Smooth muscle cell of the brain vasculature (primary cell): ENCODE data around the gene RBBP8NL.

Experiments
- DNase-seq: peaks from one replicate; pipeline ENCODE4 v3.0.0-alpha.2; 2012; ENCODE audit warnings: low read depth, low spot score

Gene RBBP8NL

DNA sequence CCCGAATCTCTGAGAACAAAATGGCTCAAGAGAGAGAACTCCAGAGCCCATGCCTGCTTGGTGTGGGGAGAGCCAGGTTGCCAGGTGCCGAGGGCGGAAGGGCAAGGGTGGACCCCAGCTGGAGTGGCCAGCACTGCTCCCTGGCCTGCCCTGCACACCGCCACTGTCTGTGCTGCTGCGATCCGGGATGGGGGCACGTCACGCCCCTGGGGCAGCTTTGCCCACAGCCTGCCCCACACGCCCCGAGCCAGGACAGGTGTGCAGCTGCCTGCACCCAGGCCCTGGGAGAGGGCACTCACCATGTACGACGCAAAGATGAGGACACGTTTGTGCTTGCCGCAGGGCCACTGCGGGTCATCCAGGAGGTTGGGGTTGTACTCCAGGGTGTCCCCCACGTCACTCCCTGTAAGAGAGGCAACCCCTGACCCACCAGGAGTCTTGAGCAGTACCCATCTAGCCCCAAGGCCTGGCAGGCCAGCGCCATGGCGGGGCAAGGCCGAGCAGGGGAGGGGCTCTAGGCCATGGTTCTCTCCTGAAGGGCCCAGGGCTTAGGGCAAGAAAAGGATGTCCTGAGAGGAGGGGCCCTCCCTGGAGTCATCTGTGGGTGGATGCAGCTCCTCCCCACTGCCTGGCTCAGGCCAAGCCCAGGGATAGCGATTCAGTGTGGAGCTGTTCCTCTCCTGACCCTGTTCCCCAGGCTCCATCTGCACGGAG, 34.6 kb downstream of the RBBP8NL start:
- no peak for DNase-seq

DNA sequence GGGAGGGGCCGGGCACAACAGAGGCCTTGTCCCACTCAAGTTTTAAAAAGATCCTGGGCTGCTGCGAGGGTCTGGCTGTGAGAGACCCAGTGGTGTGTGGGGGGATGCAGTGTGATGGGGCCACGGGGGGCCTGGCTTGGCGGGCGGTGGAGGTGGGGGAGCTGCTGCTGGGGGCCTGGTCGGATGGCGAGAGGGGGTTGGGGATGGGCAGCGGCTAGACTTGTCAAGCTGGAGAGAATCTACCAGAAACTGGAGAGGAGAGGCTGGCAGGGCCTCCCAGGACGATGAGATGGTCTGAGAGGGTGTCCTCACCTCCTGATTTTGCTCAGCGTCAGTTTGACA, 35.3 kb downstream of the RBBP8NL start:
- DNase-seq = no peak

DNA sequence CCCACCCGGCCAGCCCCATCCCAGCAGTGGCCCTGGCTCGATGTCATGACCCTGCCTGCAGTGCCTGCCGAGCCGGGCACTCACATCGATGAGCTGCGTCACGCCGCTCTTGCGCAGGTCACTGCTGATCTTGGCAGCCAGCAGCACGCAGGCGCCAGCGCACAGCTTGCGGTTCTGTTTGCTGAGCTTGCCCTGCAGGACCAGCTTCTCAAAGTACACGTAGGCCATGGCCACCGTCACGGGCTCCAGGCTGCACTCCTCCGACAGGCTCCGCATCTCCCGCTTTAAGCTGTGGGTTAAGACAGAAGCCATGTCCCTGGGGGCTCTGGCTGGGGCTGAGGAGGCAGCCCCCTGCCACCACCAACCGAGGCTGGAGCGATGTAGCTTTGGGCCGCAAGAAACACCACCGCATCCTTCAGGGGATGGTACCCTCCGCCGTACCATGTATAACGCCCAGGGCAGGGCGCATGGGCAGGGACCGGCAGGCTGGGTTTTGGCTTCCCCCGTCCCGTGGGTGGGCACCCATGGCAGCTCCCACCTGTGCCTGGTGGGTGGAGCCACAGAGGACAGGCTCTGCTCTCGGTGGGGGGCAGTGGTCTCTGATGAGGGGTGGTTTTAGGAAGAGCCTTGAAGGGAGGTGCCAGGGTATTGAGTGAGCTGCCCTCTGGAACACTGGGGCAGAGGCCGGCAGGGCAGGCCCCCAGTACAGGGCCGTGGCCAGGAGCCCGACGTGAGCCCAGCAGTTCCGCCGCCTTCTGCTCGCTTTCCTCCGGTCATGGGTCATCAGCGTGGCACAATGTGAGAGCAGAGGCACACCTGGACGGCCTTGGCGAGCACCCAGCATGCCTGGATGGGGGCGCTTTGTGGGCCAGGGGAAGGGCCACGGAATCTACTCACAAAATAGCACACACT, 35.9 kb downstream of the RBBP8NL start:
- DNase-seq = no peak

DNA sequence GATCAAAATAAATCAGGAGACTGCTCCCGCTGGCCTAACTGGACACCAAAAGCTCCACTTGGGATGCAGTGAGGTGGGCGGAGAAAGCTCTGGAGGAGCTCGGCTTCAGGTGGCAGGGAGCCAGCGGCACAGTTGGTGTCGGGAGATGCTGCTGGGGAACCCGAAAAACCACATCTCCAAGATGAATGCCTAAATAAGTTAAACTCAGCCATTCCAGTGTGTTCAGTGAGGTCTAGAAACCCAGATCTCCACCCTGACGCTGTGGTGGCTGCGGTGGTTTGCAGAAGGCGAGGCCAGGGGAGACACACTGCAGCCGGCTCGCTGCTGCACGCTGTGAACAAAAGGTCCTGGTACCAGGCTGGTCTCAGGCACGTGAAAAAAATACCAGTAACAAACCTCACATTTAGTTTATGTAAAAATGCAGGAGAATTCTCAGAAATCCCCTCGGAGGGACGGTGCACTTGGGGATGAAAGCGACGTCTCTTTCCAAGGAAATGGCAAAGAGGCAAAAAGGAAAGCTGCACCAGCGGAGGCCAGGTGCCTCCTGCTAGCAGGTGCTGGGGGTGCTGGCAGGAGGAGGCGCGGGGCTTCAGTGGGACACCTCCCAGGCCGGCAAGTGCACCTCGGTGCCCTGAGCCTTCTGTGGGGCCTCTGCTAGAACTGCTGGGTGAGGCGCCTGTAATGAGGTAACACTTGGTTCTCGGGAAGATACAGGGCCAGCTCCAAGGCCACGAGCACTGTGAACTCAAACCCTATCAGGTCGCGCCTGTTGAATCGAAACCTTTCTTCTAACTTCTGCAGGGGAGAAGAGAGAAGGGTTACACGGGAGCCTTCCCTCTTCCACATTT, 36.8 kb downstream of the RBBP8NL start:
- no peak for DNase-seq

DNA sequence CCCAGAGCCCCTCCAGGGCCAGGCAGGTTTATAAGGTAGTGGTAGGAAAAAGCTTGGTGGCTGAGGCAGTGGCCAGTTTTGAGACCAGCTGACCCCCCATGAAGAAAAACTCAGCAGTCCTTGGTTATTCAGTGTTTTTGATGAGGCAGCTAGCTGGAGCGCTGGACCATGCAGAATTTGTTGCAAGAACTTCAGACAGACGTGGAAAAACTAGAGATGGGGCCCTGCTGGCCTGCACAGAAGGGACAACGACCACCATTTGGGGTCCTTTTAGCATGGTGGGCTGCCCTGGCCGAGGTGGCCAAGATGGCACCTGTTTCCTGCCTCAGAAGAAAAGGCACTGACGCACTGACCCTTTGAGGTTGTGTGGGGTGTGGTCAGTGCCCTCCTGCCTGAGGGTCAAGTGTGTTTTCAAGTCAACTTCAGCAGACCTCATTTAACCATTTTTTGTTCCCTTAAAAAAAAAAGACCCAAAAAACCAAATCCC, 37.7 kb downstream of the RBBP8NL start:
- DNase-seq = no peak

DNA sequence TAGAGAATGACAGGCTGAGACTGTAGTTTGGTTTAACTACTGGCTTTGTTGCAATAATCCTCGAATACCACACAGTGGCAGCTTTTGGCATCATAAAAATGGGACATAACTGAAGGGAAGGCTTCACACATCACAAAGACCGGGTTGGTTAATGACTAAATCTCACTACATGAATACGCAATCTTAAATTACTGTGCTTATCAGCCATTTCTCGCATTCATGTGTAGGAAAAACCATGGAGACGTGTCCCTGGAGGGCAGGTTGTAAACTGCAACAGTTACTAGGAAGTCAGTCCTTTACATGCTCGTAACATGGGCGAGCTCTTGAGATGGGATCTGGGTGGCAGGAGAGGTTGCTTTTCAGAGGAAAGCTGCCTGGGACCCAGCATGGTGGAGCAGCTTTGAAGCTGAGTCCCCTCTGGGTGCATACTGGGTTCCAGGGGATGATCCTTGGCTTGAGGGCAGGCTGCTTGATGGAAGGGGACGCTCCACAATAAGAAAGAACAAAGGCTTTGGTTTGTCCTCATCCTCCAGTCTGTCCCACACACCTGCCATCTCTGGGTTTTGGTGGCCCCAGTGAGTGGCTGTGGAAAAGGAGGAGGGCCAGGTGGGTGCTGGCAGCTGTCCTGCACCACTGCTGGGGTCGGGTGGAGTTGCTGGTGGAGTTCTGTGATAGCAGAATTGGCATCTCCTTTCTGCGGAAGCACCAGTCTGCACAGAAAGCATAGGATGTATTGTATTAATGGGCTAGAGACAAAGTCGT, 38.3 kb downstream of the RBBP8NL start:
- DNase-seq = no peak

DNA sequence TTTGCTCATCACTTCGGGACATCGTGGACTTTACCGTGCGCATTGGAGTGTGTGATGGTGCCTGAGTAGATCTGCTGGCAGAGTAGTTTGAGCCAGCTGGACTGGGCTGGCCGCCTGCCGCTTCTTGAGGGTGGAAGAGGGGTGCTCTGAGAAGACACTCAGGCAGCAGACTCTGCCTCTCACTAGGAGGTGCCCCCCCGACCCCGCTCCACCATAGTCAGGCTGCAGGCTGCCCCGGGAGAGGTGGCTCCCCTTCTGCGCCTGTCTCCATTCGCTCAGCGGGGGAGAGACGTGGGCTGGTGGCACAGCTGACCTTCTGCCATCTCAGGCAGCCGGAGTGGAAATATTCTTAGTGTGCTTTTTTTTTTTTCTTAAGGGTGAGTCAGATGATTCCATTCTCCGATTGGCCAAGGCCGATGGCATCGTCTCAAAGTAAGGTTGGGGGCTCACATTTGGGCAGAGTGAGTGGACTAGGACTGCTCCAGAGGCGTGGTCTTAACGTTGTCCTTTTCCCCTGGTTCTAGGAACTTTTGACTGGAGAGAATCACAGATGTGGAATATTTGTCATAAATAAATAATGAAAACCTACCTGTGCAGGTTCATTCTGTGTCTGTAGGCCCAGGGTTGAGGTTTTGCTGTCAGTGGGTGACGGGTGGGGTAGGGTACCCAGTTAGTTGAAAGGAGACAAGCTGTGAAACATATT, 39.3 kb downstream of the RBBP8NL start:
- no peak for DNase-seq

DNA sequence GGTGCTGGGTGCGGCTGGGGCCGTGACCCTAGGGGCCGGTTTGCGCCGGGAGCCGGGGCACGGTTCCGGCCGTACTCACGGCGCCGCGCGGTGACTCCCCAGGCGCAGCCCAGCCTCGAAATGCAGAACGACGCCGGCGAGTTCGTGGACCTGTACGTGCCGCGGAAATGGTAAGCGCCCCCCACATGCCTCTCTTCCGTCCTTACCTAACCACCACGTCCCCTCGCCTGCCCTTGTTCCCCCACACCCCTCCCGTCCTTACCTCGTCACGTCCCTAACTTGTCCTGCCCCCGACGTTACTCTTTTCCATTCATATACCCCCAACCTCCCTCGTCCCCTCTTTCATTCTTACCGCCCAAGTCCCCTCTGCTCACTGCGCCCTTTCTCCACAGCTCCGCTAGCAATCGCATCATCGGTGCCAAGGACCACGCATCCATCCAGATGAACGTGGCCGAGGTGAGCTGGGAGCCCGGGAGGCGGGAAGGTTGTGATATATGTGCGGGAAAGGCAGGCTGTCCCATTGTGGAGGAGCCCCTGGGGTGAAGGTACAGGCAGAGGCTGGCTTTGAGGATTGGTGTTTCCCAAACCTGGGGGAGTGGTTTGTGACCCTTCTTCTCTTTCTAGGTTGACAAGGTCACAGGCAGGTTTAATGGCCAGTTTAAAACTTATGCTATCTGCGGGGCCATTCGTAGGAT, 40.0 kb downstream of the RBBP8NL start:
- no peak for DNase-seq

DNA sequence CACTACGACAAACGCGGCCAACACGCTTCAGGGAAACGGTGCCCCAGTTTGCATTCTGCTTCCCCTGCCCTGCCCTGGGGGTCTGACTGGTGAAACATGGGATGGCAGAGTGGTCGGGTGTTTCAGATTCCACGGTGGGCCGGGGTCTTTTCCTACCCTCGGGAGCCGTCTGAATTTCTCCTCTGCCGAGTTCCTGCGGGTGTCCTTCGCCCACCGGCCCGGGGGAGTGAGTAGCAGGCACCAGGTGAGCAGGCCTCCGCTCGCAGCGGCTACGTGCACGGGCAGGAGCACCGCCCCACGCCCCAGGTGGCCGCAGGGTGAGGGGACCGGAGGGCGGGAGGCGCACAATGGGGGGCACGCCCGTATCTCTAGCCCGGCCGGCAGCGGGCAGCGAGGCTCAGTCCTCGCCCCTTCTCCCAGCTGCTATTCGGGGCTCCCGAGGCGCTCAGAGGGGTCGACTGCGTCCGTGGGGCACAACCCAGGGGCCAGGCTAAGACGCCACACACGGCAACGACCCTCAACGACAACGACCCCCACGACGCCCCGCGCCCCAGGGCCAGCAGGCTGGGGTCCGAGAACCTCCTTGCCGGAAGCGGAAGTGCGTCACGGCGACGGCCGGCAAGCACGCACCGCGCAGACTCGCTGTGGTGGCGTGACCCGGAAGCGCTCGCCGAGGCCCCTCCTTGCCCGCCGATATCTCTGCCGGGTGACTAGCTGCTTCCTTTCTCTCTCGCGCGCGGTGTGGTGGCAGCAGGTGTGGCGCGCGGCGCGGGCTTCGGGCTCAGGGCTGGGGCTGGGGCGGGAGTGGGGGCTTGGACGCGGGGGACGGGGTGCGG, 40.7 kb downstream of the RBBP8NL start, which contains the start of gene RPS21:
Gene RPS21, plus strand, starts transcription at position 721 of the 836 bp plus-strand sequence. CDS start 236 bp downstream, outside the sequence.
- peak; percentile 69 for DNase-seq

DNA sequence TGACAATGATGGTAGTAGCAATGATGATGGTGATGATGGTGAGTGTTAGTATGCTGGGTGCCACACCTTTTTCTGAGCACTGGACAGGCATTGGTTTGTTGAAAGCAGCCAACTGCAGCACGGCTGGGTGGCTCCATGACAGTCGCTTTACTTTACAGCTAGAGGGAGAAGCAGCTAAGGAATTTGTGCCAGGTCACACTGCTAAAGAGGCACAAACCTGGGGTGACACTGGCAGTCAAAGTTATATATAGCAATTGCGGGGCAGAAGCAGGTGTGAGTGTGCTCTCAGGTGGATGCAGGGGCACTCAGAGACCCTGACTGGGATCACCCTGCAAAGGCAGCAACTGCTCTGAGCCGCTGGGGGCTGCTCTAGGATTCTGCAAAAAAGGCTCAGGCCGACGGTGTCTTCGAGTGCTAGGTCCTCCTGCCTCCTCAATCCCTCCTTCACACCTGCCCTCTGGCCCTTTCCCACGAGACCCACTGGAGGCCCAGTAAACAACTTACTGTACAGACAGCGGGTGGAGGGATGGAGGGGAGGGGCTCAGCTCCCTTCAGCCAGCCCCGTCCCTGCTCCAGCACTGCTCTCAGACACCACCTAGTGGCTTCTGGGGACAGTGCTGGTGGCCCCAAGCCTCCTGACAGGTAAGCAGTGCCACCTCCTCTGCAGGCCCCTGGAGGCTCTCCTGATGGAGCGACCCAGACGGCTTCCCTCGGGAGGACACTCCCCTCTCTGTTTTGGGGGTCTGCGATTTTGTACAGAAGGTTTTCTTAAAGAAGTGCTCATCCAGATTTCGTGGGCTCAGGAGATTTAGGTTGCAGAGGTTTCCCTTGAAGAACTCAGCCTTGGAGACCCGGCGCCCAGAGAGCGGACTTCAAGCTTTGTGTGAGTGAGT, 44.8 kb downstream of the RBBP8NL start:
- DNase-seq = no peak

DNA sequence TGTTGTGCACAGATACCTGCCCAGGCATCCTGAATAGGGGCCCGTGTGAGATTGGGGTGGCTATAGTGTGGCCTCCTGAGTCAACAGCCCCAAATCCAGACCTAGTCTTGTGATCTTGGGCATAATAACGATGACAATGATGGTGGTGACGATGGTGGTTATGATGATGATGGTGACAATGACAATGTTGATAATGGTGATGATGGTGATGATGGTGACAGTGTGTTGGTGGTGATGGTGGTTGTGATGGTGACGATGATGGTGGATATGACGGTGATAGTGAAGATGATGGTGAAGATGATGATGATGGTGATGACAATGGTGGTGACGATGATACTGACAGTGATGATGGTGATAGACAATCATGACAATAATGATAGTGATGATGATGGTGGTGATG, 45.5 kb downstream of the RBBP8NL start:
- no peak for DNase-seq

DNA sequence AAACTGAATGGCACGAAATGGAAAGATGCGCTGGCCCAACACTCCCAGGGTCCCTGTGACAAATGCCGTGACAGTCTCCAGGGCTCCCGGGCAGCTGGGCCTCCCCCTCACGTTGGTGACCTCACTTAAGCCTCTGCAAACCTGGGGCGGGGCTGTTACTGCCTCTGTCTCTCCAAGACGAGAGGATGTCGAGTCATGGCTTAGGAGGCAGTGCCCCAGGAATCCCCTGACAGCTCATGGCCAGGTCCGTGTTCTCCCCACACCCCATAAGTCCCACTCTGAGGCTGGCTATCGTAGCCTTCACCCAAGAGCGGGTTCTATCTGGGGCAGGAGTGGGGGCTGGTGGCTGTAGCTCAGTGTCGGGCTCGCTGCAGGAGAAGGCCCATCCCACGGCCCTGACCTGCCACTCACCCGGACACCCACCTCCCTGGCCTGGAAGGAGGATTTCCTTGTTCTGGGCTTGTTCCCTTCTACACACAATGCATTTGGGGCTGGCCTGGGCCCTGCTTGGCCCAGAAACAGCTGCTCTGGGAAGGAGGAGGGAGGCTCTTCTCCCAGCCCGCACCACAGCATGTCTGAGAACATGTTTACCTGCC, 46.0 kb downstream of the RBBP8NL start:
- DNase-seq = no peak

DNA sequence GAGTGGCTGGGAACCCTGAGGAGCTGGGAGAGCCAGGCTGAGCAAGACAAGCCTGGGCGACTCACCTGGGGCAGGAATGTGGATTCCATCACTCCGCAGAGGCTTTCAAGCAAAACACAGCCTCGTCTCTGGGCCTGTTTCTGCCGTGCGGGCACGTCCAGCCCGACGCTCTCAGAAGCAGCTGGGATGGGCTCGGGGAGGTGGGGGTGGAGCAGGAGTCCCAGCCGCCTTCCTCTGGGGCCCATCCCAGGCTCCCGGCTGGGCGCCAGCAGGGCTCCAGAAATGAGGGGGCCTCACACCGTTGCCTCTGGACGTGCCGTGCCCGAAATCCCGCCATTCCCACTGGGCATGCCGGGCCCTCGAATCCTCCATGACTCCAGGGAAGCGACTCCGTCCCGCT, 49.1 kb downstream of the RBBP8NL start:
- no peak for DNase-seq

DNA sequence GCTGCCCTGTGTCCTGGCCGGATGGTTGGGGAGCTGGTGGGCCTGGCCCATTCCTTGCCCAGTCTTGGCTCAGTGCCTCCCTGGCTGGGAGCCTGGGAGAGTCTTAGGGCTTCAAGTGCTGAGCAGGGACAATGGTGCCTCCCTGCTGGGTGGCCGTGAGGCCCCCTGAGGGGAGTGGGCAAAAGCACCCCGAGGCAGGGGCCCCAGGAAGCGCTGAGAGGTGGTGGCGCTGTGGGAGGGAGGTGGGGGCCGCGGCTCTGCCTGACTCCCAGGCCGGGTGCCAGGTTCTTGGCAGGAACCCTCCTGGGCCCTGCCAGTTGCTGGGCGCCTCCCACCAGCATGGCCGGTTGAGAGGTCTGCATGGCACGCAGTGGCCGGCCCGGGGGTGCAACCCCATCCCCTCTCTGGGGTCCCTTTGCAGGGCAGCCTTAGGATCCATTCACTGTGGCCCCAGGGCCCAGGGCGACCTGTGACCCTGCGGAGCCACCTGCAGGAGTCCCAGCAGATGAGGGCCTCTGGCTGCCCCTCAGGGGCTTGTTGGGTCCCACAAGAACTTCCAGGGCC, 49.6 kb downstream of the RBBP8NL start:
- no peak for DNase-seq

DNA sequence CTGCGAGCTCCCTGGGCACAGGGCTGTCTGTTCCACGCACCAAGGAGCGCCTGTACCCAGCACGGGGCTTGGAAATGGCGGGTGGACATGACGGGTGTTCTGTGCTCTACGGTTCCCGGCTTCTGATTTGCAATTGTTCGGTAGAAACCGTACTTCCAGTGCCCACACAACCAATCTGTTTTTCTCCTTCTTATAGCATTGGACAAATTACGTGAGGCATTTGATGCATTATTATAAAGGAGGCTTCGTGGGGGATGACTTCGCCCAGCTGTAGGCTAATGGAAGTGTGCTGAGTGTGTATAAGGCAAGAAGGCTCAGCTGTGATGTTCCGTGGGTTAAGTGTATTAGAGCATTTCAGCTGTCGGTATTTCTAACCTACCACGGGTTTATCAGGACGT, 50.3 kb downstream of the RBBP8NL start:
- no peak for DNase-seq

DNA sequence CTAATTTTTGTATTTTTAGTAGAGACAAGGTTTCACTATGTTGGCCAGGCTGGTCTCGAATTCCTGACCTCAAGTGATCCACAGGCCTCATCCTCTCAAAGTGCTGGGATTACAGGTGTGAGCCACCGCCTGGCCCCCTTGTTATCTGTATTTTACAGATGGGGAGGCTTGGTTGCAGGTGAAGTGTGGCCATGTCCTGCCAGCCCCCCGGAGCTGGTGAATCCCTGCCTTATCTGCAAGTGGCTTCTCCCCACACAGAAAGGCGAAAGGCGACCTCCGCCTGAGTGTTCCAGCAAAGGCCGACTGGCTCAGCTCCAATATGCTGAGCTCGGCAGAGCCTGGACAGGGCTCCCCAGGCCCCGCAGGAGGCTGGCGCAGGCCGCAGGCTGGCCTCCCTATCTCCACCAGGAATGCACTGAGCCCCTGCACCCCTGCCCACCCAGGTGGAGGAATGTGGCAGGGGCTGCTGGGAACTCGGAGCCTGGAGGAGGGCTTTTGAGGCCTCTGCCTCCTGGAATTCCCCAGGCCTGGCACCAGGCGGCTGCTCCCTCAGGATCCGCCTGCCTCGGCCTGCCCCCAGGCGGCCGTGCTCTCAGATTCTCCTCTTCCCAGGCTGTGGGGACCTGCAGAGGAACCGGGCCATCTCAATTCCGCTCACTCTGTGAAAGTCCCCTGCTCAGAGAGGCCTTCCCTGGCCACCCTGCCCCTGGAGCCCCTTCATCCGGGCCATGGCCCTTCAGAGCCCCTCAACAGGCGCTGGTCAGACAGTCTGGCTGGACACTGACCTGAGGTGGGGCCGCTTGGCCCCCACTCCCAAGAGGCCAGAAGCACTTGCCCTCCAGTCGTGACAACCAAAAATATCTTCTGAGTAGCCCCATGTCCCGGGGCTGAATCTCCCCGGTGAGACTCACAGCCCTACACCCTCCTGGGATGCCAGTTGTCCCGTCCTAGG, 51.0 kb downstream of the RBBP8NL start:
- no peak for DNase-seq
